ENCODE measurements around the gene SELL. TPM values are rescaled to one million over a fixed set of nuclear protein-coding genes. Genes with fewer than 3 reads are reported as not detected.

Gene SELL
- total and polyA plus RNA-seq, 2 of the 8 experiments (the other 6 are each of a cell fraction or from before 2014, with no cell fraction given) = not detected

DNA sequence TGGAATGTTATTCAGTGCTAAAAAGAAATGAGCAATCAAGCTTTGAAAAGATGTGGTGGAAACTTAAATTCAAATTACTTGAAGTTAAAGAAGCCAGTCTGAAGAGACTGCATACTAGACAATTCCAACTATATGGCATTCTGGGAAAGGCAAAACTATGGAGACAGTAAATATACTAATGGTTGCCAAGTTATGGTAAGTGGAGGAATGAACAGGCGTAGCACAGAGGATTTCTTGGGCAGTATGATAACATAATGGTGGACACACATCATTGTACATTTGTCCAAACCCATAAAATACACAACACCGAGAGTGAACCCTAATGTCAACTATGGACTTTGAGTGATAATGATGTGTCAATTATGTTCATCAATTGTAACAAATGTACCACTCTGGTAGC is 60.4 kb downstream of the SELL start:
- Histone ChIP-seq H4K20me1 (replicated peaks in 1 of 2; ENCODE audit: control insufficient read depth in 1 of 2, insufficient read depth in 2 of 2, low read length in 2 of 2) (no peaks in the 10 kb centered on the region), H3K79me2 (ENCODE audit: control insufficient read depth in 1 of 2, insufficient read depth in 2 of 2, low read length in 2 of 2) (no peaks in the 10 kb centered on the region), H3K4ac (replicated peaks; ENCODE audit: insufficient read length, low read depth, low read length) (no peak overlapping the region), H3K9ac (replicated peaks in 1 of 4; ENCODE audit: extremely low read depth in 1 of 4, low read depth in 3 of 4, low read length in 3 of 4) (no peak overlapping the region), H3K27me3 (replicated peaks in 1 of 4; ENCODE audit: control insufficient read depth in 3 of 4, extremely low read depth in 1 of 4, insufficient read depth in 3 of 4, low read length in 3 of 4) (no peaks in the 10 kb centered on the region), H2BK5ac (ENCODE audit: low read depth, low read length) (no peak overlapping the region), H4K8ac (ENCODE audit: extremely low read depth, insufficient read depth, low read length) (no peak overlapping the region), H3K23ac (ENCODE audit: insufficient read length) (no peak overlapping the region), H3K18ac (ENCODE audit: extremely low read depth, low read length) (no peak overlapping the region), H3K23me2 (ENCODE audit: low read depth, low read length) (no peaks in the 10 kb centered on the region), H3K4me1 (replicated peaks in 1 of 4; ENCODE audit: control insufficient read depth in 3 of 4, insufficient read depth in 4 of 4, low read length in 3 of 4) (no peaks in the 10 kb centered on the region), H2AFZ (ENCODE audit: low read length) (no peak overlapping the region), H3K36me3 (ENCODE audit: control insufficient read depth in 2 of 4, insufficient read depth in 4 of 4, low read length in 3 of 4) (no peaks in the 10 kb centered on the region), H2BK20ac (ENCODE audit: low read length) (no peak overlapping the region), H2BK15ac (ENCODE audit: low read length) (no peak overlapping the region), H3K4me2 (ENCODE audit: insufficient read depth in 1 of 2, low read depth in 2 of 2, low read length in 2 of 2) (no peak overlapping the region), H4K91ac (replicated peaks; ENCODE audit: insufficient read length, low read length) (no peak overlapping the region), H3K27ac (ENCODE audit: low read depth, low read length) (no peak overlapping the region), H4K5ac (ENCODE audit: insufficient read length, low read depth, low read length) (no peak overlapping the region), H2BK12ac (ENCODE audit: low read depth, low read length) (no peak overlapping the region), H3K79me1 (ENCODE audit: low read depth, low read length) (no peaks in the 10 kb centered on the region), H3K9me3 (ENCODE audit: insufficient read depth in 2 of 2, low read depth in 1 of 2, low read length in 1 of 2) (no peaks in the 10 kb centered on the region), H3K4me3 (ENCODE audit: extremely low read depth in 1 of 4, insufficient read depth in 2 of 4, low read depth in 3 of 4, low read length in 4 of 4) (no peak overlapping the region), H3K56ac (replicated peaks; ENCODE audit: insufficient read length, low read depth, low read length) (no peak overlapping the region), H2BK120ac (replicated peaks; ENCODE audit: low read depth, low read length) (no peak overlapping the region), H2AK5ac (ENCODE audit: low read depth, low read length) (no peak overlapping the region), H3K14ac (ENCODE audit: insufficient read length) (no peak overlapping the region)
- DNase-seq (ENCODE audit: low read depth in 1 of 2, low spot score in 2 of 2) = no peak
- no peak for TF ChIP-seq EGR1 (IDR thresholded peaks at IDR 0.05; ENCODE audit: borderline replicate concordance, low read depth, low read length)
- no peak for TF ChIP-seq SIX5 (IDR thresholded peaks at IDR 0.05; ENCODE audit: low read depth, low read length)
- no peak for TF ChIP-seq PHF8 (conservative IDR thresholded peaks at IDR 0.05; ENCODE audit: low read depth, low read length)
- TF ChIP-seq CREB1 (IDR thresholded peaks at IDR 0.05) = no peak
- no peak for TF ChIP-seq CBX8 (IDR thresholded peaks at IDR 0.05; ENCODE audit: borderline replicate concordance, low read depth, low read length)
- TF ChIP-seq CHD1 (IDR thresholded peaks at IDR 0.05; ENCODE audit: low read depth, low read length) = no peak
- no peak for TF ChIP-seq RNF2 (IDR thresholded peaks at IDR 0.05; ENCODE audit: borderline replicate concordance, low read depth, low read length, missing control alignments, poor library complexity, severe bottlenecking)
- no peak for TF ChIP-seq BRCA1 (IDR thresholded peaks at IDR 0.05; ENCODE audit: low read depth, low read length)
- no peak for TF ChIP-seq ZNF274 (IDR thresholded peaks at IDR 0.05; ENCODE audit: borderline replicate concordance, extremely low read depth, low read length)
- no peak for TF ChIP-seq ASH2L (IDR thresholded peaks at IDR 0.05; ENCODE audit: low read length)
- TF ChIP-seq CHD2 (IDR thresholded peaks at IDR 0.05; ENCODE audit: low read length) = no peak
- TF ChIP-seq, protein P1, sequence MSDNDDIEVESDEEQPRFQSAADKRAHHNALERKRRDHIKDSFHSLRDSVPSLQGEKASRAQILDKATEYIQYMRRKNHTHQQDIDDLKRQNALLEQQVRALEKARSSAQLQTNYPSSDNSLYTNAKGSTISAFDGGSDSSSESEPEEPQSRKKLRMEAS (IDR thresholded peaks at IDR 0.05) = no peak
- TF ChIP-seq YY1 (IDR thresholded peaks at IDR 0.05; ENCODE audit: low read depth, low read length) = no peak
- TF ChIP-seq GTF2F1 (IDR thresholded peaks at IDR 0.05; ENCODE audit: borderline replicate concordance, low read depth, low read length) = no peak
- WGBS, 2 experiments (ENCODE audit: extremely low coverage in 1 of 2, insufficient coverage in 1 of 2, insufficient read length in 1 of 2, insufficient replicate concordance in 2 of 2, low coverage in 1 of 2, low lambda C conversion rate in 2 of 2, missing lambda C conversion rate in 1 of 2) = 86% methylated on average over 2 of the region's 2 CpGs; no CpG with 5 or more reads in 1 of the 2 experiments
- CTCF ChIA-PET (ENCODE audit: partially characterized antibody) = no interaction called here
- FAIRE-seq = no peak
- POLR2A ChIA-PET (ENCODE audit: partially characterized antibody) = no interaction called here

Measured in H1 (cell line).